ENCODE measurements around the gene REN. TPM values are rescaled to one million over a fixed set of nuclear protein-coding genes. Genes with fewer than 3 reads are reported as not detected.

REN gene
- total RNA-seq, 2 donors from 2014 or later: 0.83 TPM; not detected in 1

GRCh38 chr1:204115116-204115515, 51.0 kb downstream of the REN start:
- Histone ChIP-seq H3K27me3 (no peaks in the 10 kb centered on the region), H3K4me1 (no peaks in the 10 kb centered on the region), H3K4me3 (no peak overlapping the region), H3K9me3 (no peaks in the 10 kb centered on the region), H3K36me3 (peaks cover 8% of the 10 kb centered on the region), H3K27ac (no peak overlapping the region)
- DNase-seq (ENCODE audit: low spot score): no peak
- TF ChIP-seq CTCF (IDR thresholded peaks at IDR 0.05): no peak

- no peak overlapping the region for H3K27ac ChIP-seq
- H3K4me1 ChIP-seq: no peaks in the 10 kb centered on the region
- no peak for DNase-seq (ENCODE audit: low spot score)
Observed at GRCh38 chr1:204114606-204115005, 51.5 kb downstream of the REN start.

GRCh38 chr1:204113896-204114295, 52.2 kb downstream of the REN start:
- Histone ChIP-seq H3K4me3 (no peak overlapping the region), H3K27ac (no peak overlapping the region)

More at GRCh38 chr1:204114606-204115005, 51.5 kb downstream of the REN start:
- Histone ChIP-seq H3K9me3 (no peaks in the 10 kb centered on the region), H3K4me3 (no peak overlapping the region), H3K27me3 (no peaks in the 10 kb centered on the region), H3K36me3 (peaks cover 6% of the 10 kb centered on the region)
- TF ChIP-seq CTCF (IDR thresholded peaks at IDR 0.05): no peak

GRCh38 chr1:204112876-204113730, 53.0 kb downstream of the REN start:
- Histone ChIP-seq H3K4me3 (no peak overlapping the region), H3K36me3 (no peaks in the 10 kb centered on the region), H3K27ac (no peak overlapping the region), H3K4me1 (peaks cover 0 to 6% of the 10 kb centered on the region in 2 donors), H3K27me3 (no peaks in the 10 kb centered on the region), H3K9me3 (no peaks in the 10 kb centered on the region)
- no peak for DNase-seq (ENCODE audit: low spot score)
- no peak for TF ChIP-seq CTCF (IDR thresholded peaks at IDR 0.05)

More at GRCh38 chr1:204113896-204114295, 52.2 kb downstream of the REN start:
- Histone ChIP-seq H3K9me3 (no peaks in the 10 kb centered on the region), H3K4me1 (no peaks in the 10 kb centered on the region), H3K27me3 (no peaks in the 10 kb centered on the region), H3K36me3 (peaks cover 6% of the 10 kb centered on the region)
- DNase-seq (ENCODE audit: low spot score): no peak
- no peak for TF ChIP-seq CTCF (IDR thresholded peaks at IDR 0.05)

- peaks cover 0 to 15% of the 10 kb centered on the region in 2 donors for H3K4me1 ChIP-seq
- H3K36me3 ChIP-seq: no peaks in the 10 kb centered on the region
- no peak overlapping the region for H3K27ac ChIP-seq
- TF ChIP-seq CTCF (IDR thresholded peaks at IDR 0.05): no peak
- H3K9me3 ChIP-seq: no peaks in the 10 kb centered on the region
- no peak overlapping the region for H3K4me3 ChIP-seq
- DNase-seq (ENCODE audit: low spot score): no peak
- H3K27me3 ChIP-seq: no peaks in the 10 kb centered on the region
Observed at GRCh38 chr1:204110894-204111633, 55.1 kb downstream of the REN start.
